Measurements from ENCODE around the gene PLEKHN1.
"Not testable (repeated sequence)": the region's sequence is repeated elsewhere in the genome, so short reads cannot be mapped to it uniquely, and the experiment has no call there.

The PLEKHN1 gene

GRCh38 chr1:1003618-1004419, 37.5 kb downstream of the PLEKHN1 start:
- TF ChIP-seq CTCF (IDR thresholded peaks at IDR 0.05; ENCODE audit: low read depth, low read length), result no peak
- no peak for DNase-seq (ENCODE audit: extremely low read depth, low read depth)

GRCh38 chr1:1004420-1004779, 38.1 kb downstream of the PLEKHN1 start:
- no peak for TF ChIP-seq CTCF (IDR thresholded peaks at IDR 0.05; ENCODE audit: low read depth, low read length)
- no peak for DNase-seq (ENCODE audit: extremely low read depth, low read depth)

- no peak for TF ChIP-seq CTCF (IDR thresholded peaks at IDR 0.05; ENCODE audit: low read depth, low read length)
- no peak for DNase-seq (ENCODE audit: extremely low read depth, low read depth)
Measured at GRCh38 chr1:1004780-1005697, 38.8 kb downstream of the PLEKHN1 start.

- TF ChIP-seq CTCF (IDR thresholded peaks at IDR 0.05; ENCODE audit: low read depth, low read length), result no peak
- no peak for DNase-seq (ENCODE audit: extremely low read depth, low read depth)
Measured at GRCh38 chr1:1005774-1006304, 39.6 kb downstream of the PLEKHN1 start.

- no peak for TF ChIP-seq CTCF (IDR thresholded peaks at IDR 0.05; ENCODE audit: low read depth, low read length)
- no peak for DNase-seq (ENCODE audit: extremely low read depth, low read depth)
Measured at GRCh38 chr1:1006305-1007159, 40.2 kb downstream of the PLEKHN1 start.

GRCh38 chr1:1010131-1010530, 43.8 kb downstream of the PLEKHN1 start:
- not testable (repeated sequence) for DNase-seq (ENCODE audit: extremely low read depth, low read depth)

- TF ChIP-seq CTCF (IDR thresholded peaks at IDR 0.05; ENCODE audit: low read depth, low read length), result no peak
Measured at GRCh38 chr1:1011396-1011949, 45.2 kb downstream of the PLEKHN1 start.

GRCh38 chr1:1012736-1013104, 46.4 kb downstream of the PLEKHN1 start:
- DNase-seq (ENCODE audit: extremely low read depth, low read depth), result not testable (repeated sequence)

More at GRCh38 chr1:1011396-1011949, 45.2 kb downstream of the PLEKHN1 start:
- DNase-seq (ENCODE audit: extremely low read depth, low read depth), result no peak
